ENCODE results near the gene ABCC6. TPM values are rescaled to one million over a fixed set of nuclear protein-coding genes. Genes with fewer than 3 reads are reported as not detected.
"Not testable (repeated sequence)": the region's sequence is repeated elsewhere in the genome, so short reads cannot be mapped to it uniquely, and the experiment has no call there.

The ABCC6 gene
- total and polyA plus RNA-seq, 7 experiments from 2014 or later, result 0.08 to 3.9 (median 0.15) TPM; not detected in 3

GRCh38 chr16:16163571-16163970 lies 59.7 kb downstream of the ABCC6 start:
- Mint-ChIP-seq H3K27ac (peak overlapping the region in 1 of 9 donors; percentile 13), H3K4me1 (no peaks in the 10 kb centered on the region), H3K9me3 (peaks cover 1 to 26% (median 11%) of the 10 kb centered on the region in 11 donors), H3K36me3 (peaks cover 0 to 11% (median 0%) of the 10 kb centered on the region in 5 donors), H3K4me3 (no peak overlapping the region), H3K27me3 (peaks cover 0 to 12% (median 2%) of the 10 kb centered on the region in 5 donors)
- intact Hi-C loops (cut with micrococcal nuclease), result no loop called here
- Histone ChIP-seq H3K4me1 (ENCODE audit: control insufficient read depth in 2 of 2, insufficient read depth in 2 of 2, low read length in 2 of 2) (no peaks in the 10 kb centered on the region), H3K9me3 (ENCODE audit: control insufficient read depth in 2 of 3, low read length in 3 of 3) (peaks cover 0 to 17% (median 7%) of the 10 kb centered on the region in 3 experiments), H3K36me3 (ENCODE audit: control insufficient read depth in 2 of 3, insufficient read depth in 3 of 3, low read length in 3 of 3) (no peaks in the 10 kb centered on the region), H3K27ac (ENCODE audit: low read depth, low read length) (no peak overlapping the region), H3K27me3 (ENCODE audit: control insufficient read depth in 2 of 2, insufficient read depth in 2 of 2, low read length in 2 of 2) (no peaks in the 10 kb centered on the region), H3K4me3 (ENCODE audit: low read length) (no peak overlapping the region)
- ATAC-seq (no peak), DNase-seq (no peak)
- CTCF ChIA-PET, result interaction anchor here (0.6 kb wide), 1 partner anchor 14 kb away, joined by 3 read pairs; no protein-coding TSS in a partner anchor
- POLR2A ChIA-PET, result no interaction called here

- ATAC-seq (no peak), DNase-seq (no peak)
- Histone ChIP-seq H3K27ac (ENCODE audit: low read depth, low read length) (no peak overlapping the region), H3K9me3 (ENCODE audit: control insufficient read depth in 2 of 3, low read length in 3 of 3) (peaks cover 0 to 21% (median 7%) of the 10 kb centered on the region in 3 experiments), H3K4me3 (ENCODE audit: low read length) (no peak overlapping the region), H3K36me3 (ENCODE audit: control insufficient read depth in 2 of 3, insufficient read depth in 3 of 3, low read length in 3 of 3) (no peaks in the 10 kb centered on the region), H3K4me1 (ENCODE audit: control insufficient read depth in 2 of 2, insufficient read depth in 2 of 2, low read length in 2 of 2) (no peaks in the 10 kb centered on the region), H3K27me3 (ENCODE audit: control insufficient read depth in 2 of 2, insufficient read depth in 2 of 2, low read length in 2 of 2) (no peaks in the 10 kb centered on the region)
- Mint-ChIP-seq H3K4me3 (no peak overlapping the region), H3K4me1 (no peaks in the 10 kb centered on the region), H3K9me3 (peaks cover 6 to 30% (median 16%) of the 10 kb centered on the region in 11 donors), H3K27me3 (peaks cover 0 to 12% (median 2%) of the 10 kb centered on the region in 5 donors), H3K36me3 (peaks cover 0 to 15% (median 3%) of the 10 kb centered on the region in 5 donors), H3K27ac (no peak overlapping the region)
- intact Hi-C loops (cut with micrococcal nuclease), result no loop called here
- ChIA-PET POLR2A (no interaction called here), CTCF (interaction anchor here (0.6 kb wide), 1 partner anchor 15 kb away, joined by 3 read pairs; no protein-coding TSS in a partner anchor)
Observed at GRCh38 chr16:16163109-16163508, 60.2 kb downstream of the ABCC6 start.

GRCh38 chr16:16162591-16162990 lies 60.7 kb downstream of the ABCC6 start:
- ATAC-seq (no peak), DNase-seq (no peak)
- H3K4me1 Mint-ChIP-seq, result no peaks in the 10 kb centered on the region
- no peak overlapping the region for H3K27ac Mint-ChIP-seq
- peaks cover 0 to 12% (median 2%) of the 10 kb centered on the region in 5 donors for H3K27me3 Mint-ChIP-seq
- no peaks in the 10 kb centered on the region for H3K27me3 ChIP-seq (ENCODE audit: control insufficient read depth in 2 of 2, insufficient read depth in 2 of 2, low read length in 2 of 2)
- POLR2A ChIA-PET, result no interaction called here
- intact Hi-C loops (cut with micrococcal nuclease), result no loop called here
- peaks cover 6 to 36% (median 17%) of the 10 kb centered on the region in 11 donors for H3K9me3 Mint-ChIP-seq
- no peak overlapping the region for H3K27ac ChIP-seq (ENCODE audit: low read depth, low read length)
- no peak overlapping the region for H3K4me3 Mint-ChIP-seq
- H3K9me3 ChIP-seq (ENCODE audit: control insufficient read depth in 2 of 3, low read length in 3 of 3), result peaks cover 0 to 22% (median 7%) of the 10 kb centered on the region in 3 experiments
- CTCF ChIA-PET, result no interaction called here
- H3K36me3 ChIP-seq (ENCODE audit: control insufficient read depth in 2 of 3, insufficient read depth in 3 of 3, low read length in 3 of 3), result no peaks in the 10 kb centered on the region
- H3K4me3 ChIP-seq (ENCODE audit: low read length), result no peak overlapping the region
- no peaks in the 10 kb centered on the region for H3K4me1 ChIP-seq (ENCODE audit: control insufficient read depth in 2 of 2, insufficient read depth in 2 of 2, low read length in 2 of 2)
- H3K36me3 Mint-ChIP-seq, result peaks cover 0 to 17% (median 3%) of the 10 kb centered on the region in 5 donors

- Mint-ChIP-seq H3K9me3 (peaks cover 6 to 41% (median 17%) of the 10 kb centered on the region in 11 donors), H3K27me3 (peaks cover 0 to 17% (median 2%) of the 10 kb centered on the region in 5 donors), H3K36me3 (peaks cover 0 to 17% (median 3%) of the 10 kb centered on the region in 5 donors)
- H3K4me1 Mint-ChIP-seq; POLR2A ChIA-PET; H3K27me3 ChIP-seq (ENCODE audit: control insufficient read depth in 2 of 2, insufficient read depth in 2 of 2, low read length in 2 of 2); ATAC-seq; DNase-seq; CTCF ChIA-PET; intact Hi-C loops (cut with micrococcal nuclease); H3K4me3 Mint-ChIP-seq; H3K27ac ChIP-seq (ENCODE audit: low read depth, low read length); H3K27ac Mint-ChIP-seq; H3K4me3 ChIP-seq (ENCODE audit: low read length); H3K36me3 ChIP-seq (ENCODE audit: control insufficient read depth in 2 of 3, insufficient read depth in 3 of 3, low read length in 3 of 3); H3K4me1 ChIP-seq (ENCODE audit: control insufficient read depth in 2 of 2, insufficient read depth in 2 of 2, low read length in 2 of 2): not testable (repeated sequence)
- peaks cover 0 to 22% (median 7%) of the 10 kb centered on the region in 3 experiments for H3K9me3 ChIP-seq (ENCODE audit: control insufficient read depth in 2 of 3, low read length in 3 of 3)
Observed at GRCh38 chr16:16161840-16162239, 61.5 kb downstream of the ABCC6 start.

GRCh38 chr16:16161319-16161718 lies 62.0 kb downstream of the ABCC6 start:
- Mint-ChIP-seq H3K4me3 (no peak overlapping the region), H3K9me3 (peaks cover 6 to 41% (median 17%) of the 10 kb centered on the region in 11 donors), H3K4me1 (no peaks in the 10 kb centered on the region), H3K36me3 (peaks cover 0 to 17% (median 3%) of the 10 kb centered on the region in 5 donors), H3K27me3 (peaks cover 0 to 17% (median 2%) of the 10 kb centered on the region in 5 donors), H3K27ac (no peak overlapping the region)
- Histone ChIP-seq H3K36me3 (ENCODE audit: control insufficient read depth in 2 of 3, insufficient read depth in 3 of 3, low read length in 3 of 3) (no peaks in the 10 kb centered on the region), H3K27me3 (ENCODE audit: control insufficient read depth in 2 of 2, insufficient read depth in 2 of 2, low read length in 2 of 2) (no peaks in the 10 kb centered on the region), H3K4me1 (ENCODE audit: control insufficient read depth in 2 of 2, insufficient read depth in 2 of 2, low read length in 2 of 2) (no peaks in the 10 kb centered on the region), H3K4me3 (ENCODE audit: low read length) (no peak overlapping the region), H3K27ac (ENCODE audit: low read depth, low read length) (no peak overlapping the region), H3K9me3 (ENCODE audit: control insufficient read depth in 2 of 3, low read length in 3 of 3) (peaks cover 0 to 22% (median 7%) of the 10 kb centered on the region in 3 experiments)
- ChIA-PET POLR2A (no interaction called here), CTCF (interaction anchor here (0.6 kb wide), 2 partner anchors 16 to 119 kb away, joined by 3 to 4 read pairs; no protein-coding TSS in a partner anchor)
- ATAC-seq (no peak), DNase-seq (no peak)
- intact Hi-C loops (cut with micrococcal nuclease), result no loop called here

- H3K9me3 ChIP-seq (ENCODE audit: control insufficient read depth in 2 of 3, low read length in 3 of 3), result peaks cover 0 to 22% (median 7%) of the 10 kb centered on the region in 3 experiments
- Mint-ChIP-seq H3K27ac (no peak overlapping the region), H3K9me3 (peaks cover 6 to 41% (median 17%) of the 10 kb centered on the region in 11 donors), H3K27me3 (peaks cover 2 to 22% (median 7%) of the 10 kb centered on the region in 5 donors), H3K4me1 (no peaks in the 10 kb centered on the region), H3K36me3 (peaks cover 0 to 17% (median 3%) of the 10 kb centered on the region in 5 donors), H3K4me3 (no peak overlapping the region)
- no peak overlapping the region for H3K4me3 ChIP-seq (ENCODE audit: low read length)
- H3K27me3 ChIP-seq (ENCODE audit: control insufficient read depth in 2 of 2, insufficient read depth in 2 of 2, low read length in 2 of 2), result no peaks in the 10 kb centered on the region
- ATAC-seq (no peak), DNase-seq (no peak)
- H3K4me1 ChIP-seq (ENCODE audit: control insufficient read depth in 2 of 2, insufficient read depth in 2 of 2, low read length in 2 of 2), result no peaks in the 10 kb centered on the region
- intact Hi-C loops (cut with micrococcal nuclease), result no loop called here
- ChIA-PET POLR2A (no interaction called here), CTCF (no interaction called here)
- H3K36me3 ChIP-seq (ENCODE audit: control insufficient read depth in 2 of 3, insufficient read depth in 3 of 3, low read length in 3 of 3), result no peaks in the 10 kb centered on the region
- no peak overlapping the region for H3K27ac ChIP-seq (ENCODE audit: low read depth, low read length)
Observed at GRCh38 chr16:16159662-16160061, 63.6 kb downstream of the ABCC6 start.

Data from naive thymus-derived CD4-positive, alpha-beta T cell (primary cell).